GM18499 (cell line): ENCODE data around the gene AUTS2.

ENCODE experiments used
- ATAC-seq: cut with Tn5 transposase; IDR thresholded peaks from one replicate; pipeline ENCODE4 v1.9.1; 2021; ENCODE audit warnings: moderate number of reproducible peaks; ENCODE audit not compliant: insufficient read depth, unreplicated experiment

AUTS2 gene

DNA sequence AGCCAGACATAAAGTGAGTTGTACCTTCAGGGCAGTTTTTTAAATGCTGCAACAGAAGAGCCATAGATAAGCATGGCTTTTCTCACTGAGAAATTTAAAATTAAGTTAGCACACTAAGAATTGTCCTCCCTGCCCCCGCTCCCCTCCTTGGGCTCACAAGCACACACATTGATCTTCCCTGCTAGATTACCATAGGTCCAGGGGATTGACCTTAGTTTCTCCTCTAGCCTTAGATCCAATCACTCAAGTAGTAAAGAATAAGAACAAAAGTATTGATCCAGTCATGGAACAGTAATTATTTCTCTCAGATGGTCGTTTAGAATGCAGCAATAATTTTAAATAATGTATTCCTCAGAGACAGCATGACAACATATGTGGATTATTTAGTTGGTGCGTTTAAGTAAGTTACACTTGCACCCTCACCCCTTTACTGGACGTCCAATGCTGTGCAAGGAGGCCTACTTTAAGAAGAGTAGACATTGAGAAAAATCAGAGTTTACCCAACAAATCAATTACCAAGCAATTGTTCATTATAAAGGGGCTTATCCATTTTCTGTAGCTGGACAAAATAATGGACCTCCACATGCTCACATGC lies 850.1 kb downstream of the AUTS2 start:
- ATAC-seq, result no peak

DNA sequence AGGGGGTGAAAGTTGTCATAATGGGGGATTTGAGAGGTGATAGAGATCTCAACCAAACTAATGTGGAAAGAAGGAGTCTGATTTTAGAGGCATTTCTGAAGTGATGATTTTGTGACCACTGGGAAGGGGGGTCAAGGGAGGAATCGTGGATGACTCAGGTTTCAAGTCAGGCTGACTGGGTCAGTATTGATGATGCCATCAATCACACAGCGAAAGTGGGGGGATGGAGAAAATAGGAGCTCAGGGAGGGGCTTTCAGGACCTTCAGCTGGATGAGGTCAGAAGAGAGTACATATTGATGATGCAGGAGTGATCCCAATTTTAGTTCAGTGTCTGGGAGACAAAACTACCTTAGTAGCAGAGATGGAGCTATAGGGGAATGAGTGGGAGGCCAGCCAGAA lies 852.5 kb downstream of the AUTS2 start:
- ATAC-seq, result no peak

DNA sequence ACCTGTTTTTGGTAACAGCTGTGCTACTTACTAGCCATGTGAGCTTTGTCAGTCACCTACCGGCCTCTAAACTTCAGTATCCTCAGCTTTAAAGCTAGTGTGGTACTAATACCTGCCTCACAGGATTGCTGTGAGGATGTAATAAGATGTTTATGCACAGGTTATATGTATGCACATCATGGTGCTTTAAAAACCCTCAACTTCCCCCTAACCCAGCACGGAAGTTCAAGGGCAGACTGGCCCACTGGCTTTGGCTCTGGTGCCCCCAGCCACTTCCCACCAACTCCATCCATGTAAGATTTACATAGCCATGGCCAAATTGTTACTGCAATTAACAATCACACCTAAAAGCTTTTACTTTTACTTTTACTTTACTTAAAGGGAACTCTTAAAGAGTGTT lies 857.6 kb downstream of the AUTS2 start:
- ATAC-seq, result no peak

DNA sequence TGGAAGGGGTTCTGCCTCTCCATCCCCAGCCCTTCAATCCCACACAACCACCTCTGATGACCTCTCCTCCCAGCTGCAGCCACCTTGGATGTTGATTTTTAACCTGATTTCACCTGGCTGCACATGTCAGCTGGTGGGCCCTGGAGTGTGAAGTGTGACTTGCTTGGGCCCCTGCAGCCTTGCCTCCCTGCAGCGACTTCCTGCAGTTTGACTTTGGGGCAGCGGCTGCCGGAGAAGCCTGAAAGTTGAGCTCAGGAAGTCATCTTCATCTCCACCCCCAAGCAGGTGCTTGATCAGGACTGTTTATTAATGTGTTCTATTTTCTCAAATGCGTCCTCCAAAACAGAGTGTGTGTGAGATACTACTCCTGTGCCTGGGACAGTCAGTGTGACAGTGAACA lies 858.4 kb downstream of the AUTS2 start:
- ATAC-seq, result no peak

DNA sequence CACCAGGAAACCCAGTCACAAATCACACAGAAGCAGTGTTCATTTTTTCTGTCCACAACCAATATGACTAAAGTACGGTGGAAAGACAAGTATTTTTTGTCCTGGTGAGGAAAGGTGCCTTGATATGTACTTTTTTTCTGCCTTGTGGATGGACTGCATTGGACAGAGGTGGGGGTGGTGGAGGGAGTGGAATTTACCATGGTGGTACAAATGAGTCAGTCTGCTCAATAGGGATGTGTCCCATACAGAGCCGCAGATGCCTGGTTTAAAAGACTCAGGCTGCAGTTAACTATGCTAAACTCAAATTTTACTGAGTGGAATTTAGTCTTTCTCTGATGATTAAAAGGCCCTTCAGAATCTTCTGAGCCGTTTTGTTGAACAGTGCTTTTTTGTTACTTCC lies 859.2 kb downstream of the AUTS2 start:
- ATAC-seq, result no peak

DNA sequence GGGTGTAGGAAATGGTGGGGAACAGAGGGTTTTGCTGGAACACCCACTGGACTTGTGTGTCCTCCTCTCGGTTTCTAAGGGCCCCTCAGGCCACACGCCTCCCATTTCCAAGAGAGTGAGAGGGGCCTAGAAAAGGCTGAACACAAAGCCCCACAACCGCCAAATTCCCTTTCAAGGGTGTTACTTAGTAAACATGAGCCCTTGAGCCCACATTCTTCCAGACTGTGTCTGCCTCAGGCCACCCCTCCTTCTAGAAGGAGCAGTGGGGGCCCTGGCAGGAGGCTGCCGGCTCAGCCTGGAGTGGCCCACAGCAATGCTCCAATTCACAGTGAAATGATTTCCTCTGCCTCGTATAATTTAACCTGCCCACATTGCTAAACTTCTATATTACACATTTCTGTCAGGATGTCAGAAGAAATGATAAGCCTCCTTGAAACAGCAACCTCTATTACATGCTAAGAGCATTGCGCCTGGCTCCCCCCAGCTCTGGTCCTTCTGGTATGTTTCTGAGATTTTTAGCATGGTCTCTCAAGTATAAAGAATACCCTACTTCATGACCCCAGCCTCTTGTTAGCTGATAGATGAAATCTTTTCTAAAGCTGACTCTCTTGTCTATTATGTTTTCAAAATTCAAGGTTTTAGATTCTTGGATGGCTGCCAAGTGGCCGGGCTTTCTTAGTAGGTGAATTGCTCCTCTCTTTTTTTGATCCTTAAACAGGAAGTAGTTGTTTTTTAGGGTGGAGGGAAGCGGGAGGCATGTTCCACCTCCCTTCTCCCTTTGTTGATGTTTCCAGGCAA lies 859.8 kb downstream of the AUTS2 start:
- ATAC-seq, result no peak

DNA sequence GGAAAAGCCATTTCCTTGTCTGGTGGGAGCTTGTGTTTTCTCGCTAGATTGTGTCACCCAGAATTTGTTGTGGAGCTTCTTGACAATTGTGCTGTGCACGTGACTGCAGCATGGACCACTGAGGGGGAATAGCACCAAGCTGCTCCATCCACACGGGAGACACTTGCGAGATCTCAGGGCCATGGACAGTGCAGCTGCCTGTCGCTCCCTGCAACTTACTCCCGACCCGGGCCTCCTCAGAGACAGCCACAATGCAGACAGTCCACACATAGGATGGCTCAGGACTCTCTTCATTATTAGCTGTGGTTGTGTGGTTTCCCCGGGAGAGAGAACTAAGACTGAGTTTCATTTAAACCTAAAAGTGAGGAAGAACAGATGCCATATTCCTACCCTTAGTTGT lies 860.5 kb downstream of the AUTS2 start:
- ATAC-seq, result no peak

DNA sequence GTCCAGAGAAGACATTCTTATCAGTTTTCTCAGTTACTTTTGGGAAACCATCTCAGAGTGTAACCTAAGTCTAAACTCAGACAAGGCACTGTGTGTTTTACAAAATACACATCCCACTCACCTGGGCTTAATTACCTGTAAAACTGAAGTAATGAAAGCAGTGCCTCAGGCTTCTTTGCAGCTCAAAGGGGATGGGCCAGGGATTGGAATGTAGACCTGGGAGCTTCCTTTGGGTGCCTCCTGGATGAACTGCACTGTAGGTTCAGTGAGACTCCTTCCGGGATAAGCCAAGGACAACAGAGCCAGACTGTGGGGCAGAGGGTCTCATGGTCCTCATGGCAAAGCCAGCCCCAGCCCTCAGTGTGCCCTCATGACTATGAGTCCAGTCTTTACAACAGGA lies 861.3 kb downstream of the AUTS2 start:
- ATAC-seq, result no peak

DNA sequence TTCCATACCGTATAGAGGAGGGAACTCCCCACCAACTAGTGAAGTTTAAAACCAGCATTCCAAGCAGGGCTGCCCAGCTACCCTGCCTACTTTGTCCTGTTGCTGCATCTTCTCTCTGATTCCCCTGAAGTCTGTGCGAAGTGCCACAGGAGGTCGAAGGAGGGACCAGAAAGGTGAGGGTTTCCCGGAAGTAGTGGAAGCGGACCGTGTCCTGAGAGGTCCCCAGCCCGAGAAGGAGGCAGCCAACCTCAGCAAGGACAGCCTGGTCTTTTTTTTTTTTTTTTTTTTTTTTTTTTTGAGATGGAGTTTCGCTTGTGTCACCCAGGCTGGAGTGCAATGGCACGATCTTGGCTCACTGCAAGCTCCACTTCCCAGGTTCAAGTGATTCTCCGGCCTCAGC lies 861.8 kb downstream of the AUTS2 start:
- ATAC-seq, result no peak

DNA sequence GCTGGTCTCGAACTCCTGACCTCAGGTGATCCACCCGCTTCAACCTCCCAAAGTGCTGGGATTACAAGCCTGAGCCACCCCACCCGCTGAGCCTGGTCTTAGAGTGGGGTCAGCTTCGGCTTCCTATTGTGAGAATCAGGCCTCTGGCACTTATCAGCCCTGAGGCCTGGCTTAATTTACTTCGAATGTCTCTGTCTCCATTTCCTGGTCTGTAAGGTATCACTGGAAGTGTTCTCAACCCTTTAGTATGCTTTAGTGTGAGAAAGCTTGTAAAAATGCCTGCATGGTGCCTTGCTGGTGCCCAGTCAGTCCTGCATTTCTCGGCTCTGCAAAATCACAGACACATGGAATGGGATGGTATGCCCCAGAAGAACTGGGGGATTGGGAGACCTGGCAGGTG lies 862.3 kb downstream of the AUTS2 start:
- no peak for ATAC-seq

DNA sequence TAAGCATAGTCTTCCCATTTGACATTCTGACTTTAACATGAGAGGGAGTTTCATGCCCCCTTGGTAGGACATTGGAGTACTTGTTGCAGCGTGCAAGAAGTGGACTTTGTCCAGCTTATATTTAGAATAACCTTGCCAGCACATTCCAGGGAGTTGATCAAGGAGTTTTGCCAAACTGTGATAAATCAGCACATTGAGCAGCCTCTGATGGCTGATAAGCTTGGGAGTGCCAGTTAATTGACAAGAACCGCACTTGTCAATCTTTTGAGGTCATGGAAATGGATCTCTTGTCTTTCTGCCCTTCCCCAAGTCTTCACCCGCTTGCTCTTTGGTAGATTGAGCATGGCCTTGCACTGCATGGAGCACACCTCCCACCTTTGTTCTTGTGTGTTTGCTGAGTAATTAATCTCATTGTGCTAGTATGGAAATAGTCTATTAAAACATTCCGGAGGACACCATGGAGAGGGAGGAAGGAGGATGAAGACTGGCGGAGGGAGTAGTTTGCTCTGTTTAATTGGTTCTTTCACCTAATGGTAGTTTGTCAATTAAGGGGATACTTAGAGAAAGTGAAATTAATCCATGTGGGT lies 865.2 kb downstream of the AUTS2 start:
- no peak for ATAC-seq

DNA sequence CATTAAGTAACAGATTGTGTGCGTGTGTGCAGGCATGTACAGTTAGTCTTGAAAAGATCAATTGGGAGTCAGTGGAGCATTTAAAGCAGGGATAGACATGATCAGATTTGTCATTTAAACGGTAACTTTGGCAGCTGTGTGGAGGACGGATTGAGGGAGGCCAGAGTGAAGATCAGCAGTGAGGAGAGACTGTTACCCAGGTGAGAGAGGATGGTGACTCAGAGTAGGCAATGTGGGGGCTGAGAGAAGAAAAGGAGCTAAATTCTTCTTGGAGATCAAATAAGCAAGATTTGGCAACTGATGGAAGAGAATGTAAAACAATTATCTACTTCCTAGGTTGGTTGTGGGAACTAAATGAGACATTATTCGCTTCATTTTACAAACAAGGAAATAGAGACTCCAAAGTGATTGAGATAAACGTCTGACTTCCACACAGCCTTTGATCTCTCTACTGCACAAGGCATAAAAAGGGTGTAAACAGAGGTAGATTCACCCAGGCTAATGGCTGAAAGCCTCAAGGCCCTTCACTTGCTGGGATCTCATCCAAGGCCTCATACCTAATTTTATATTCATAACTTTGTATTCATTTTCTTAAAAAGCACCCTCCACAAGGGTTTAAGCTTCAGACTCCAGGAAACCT lies 868.6 kb downstream of the AUTS2 start:
- no peak for ATAC-seq

DNA sequence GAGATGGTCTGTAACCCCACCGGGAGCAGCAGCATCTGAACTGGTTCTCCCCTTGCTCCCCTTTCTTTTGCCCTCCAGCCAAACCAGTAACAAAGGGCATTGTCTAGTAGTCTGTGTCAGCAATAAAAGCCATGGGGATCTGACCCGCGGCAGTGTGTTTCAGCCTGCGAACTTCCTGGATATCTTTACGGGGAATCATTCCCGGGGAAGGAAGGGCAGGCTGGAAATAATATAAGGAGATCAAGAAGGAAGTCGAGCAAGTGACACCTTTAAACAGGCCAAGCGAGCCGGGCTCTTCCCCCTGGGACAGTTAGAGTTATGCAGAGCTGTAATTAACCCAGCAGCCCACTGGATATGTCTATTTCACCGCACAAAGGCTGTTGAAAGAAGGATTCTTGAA lies 872.5 kb downstream of the AUTS2 start:
- no peak for ATAC-seq

DNA sequence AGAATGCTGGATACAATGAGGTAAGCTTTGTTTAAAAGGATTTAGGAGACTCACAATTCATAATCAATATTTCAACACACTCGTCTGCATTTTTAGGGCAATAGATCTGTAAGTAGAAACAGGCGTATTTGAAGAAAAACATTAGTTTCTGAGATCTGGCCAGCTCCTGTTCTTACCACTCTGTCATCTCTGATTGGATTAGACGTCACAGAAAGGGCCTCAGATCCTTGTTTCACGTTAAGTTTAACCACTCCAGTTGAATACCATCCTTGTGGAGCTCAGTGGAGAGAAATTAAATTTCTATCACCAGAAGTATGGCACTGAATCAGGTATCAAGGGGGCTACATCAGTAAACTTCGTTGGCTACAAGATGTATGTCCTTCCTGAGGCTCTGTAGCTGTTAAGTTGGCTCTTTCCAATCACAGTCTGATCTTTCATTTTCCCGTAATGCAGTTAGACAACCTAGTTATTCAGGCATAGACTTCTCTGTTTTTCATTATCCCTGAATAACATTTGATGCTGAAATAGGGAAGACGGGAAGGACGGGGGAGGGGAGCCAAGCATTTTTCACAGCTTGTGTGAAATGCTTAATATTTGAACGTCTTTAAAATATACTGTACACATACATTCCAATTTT lies 874.4 kb downstream of the AUTS2 start:
- no peak for ATAC-seq

DNA sequence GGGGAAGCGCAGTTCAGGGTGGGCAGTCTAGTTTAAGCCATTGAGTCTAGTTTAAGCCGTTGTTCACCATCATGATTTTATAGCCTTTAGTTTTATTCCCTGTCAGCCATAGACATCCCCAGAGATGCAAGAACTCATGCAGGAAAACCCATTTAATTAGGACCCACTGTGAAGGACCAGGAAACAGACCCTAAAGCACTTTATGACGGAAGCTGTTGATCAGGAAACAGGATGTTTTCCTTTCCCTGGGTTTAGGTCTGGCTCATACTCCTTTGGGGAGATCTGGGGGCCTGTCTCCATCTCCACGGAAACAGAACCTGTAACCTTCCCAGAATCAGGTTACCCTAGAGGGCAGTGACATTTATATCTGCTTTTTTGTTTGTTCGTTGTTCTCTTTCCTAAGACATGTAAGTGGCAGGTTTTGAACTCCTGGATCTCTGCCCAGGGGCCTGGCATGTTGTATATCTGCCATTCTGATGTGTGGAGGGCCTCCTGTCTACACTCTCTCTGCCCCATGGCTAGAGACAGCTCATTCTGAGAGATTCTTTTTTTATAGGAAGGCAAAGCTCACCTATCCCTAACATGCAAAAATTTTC lies 876.5 kb downstream of the AUTS2 start:
- no peak for ATAC-seq

DNA sequence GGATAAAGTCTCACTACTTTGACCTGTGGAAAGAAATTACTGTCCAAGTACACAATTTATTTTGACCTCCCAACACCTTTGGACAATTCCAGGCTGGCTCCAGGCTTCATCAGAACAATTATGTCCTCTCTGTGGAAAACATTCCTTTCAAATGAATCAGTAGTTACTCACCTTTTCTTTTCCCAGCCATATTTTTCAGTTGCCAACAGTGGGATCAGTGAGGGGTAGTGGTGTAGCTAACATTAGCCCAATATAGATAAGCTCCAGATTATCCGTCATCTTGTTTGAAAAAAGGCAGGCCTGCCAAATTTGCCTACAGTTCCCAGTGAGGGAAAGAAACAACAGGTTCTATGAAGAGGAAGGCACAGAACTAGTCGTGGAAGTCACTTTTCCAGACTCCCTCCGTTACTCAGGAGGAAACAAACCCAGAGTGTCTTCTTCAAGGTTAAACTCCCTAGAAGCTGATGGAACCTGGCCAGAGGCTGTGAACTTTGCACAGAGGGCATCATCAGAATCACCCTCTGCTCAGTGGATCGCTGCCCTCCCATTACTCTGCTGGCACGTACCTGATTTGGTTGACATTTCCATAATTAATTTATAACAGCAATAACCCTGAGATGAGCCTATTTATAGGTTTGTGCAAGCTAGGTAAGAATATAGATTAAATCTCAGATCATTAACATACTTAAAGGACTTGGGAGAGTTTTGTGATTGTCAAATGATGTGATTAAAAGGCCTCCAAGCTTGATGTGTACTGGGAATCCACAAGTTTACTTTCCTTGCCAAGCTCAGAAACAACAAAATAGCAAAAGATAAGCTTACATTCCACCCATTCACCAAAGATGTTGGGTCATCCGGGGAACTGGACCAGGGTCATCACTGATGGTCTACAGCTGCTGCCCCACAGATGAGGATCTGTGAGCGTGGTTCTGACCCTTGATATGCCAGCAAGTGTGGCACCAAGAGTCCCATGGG lies 879.0 kb downstream of the AUTS2 start:
- ATAC-seq, result no peak

DNA sequence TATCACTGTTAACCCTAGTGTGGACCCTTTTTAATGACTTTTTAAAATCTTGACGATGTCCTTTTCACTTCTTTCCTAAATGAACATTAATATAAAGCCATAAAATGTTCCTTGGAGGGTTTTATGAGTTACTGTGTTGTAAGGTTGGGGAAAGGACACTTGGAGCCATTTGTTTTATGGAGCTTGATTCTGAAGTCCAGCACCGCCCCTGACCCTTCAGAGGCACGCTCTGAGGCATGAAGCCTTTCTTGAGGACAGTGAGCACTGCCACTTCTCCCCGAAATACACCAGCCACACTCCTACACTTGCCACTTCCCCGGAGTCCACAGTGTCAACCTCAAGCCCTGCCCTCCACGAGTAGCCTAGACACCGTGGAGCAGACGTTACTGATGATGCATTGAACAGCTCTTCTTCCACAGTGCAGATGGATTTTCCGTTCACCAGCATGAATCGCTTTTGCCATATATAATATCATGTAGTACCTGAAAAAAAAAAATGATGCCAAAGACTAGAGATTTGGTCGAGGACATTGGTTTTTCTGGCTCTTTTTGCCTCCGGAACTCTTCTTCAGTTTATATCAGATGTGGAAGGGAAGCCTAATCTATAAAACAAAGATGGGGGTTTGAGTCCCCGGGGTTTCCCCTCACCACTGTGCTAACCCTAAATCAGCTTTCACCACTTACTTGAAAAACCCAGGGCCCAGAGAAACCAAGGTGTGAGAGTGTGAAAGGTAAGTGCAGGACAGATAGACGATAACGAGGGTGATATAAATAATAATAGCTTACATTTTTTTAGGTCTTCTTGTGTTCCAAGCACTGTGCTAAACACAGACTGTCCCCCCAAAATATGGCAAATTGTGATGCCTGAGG lies 881.1 kb downstream of the AUTS2 start:
- no peak for ATAC-seq

DNA sequence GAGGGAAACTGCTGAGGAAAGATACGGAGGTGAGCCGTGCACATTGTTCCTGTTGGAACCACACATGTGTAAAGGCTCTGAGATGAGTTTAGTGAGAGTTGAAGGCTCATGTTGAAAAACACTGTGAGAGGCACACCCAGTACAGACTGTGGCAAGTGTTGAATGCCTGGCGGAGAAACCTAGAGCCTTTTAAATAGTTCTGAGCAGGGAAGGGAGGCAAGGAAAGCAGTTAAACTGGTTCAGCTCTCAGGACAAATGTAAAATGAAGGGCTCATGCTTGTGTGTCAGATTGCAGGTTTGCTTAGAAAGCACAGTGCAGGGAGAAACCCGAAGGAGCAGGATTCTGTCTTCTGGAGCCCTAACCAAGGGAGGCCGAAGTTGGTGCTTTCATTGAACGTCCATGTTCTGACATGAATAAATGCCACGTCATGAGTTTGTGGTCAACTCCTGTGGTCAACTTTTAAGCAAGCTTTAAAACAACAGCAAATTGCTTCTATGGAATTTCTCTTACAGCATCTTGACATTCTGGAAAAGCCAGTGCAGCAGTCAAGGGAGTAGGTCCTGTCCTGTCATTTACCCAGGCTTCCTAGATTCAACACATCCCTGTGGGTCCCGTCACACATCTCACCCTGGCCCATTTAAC lies 882.8 kb downstream of the AUTS2 start:
- no peak for ATAC-seq
